ENCODE results near the gene PDE4D. TPM values are rescaled to one million over a fixed set of nuclear protein-coding genes. Genes with fewer than 3 reads are reported as not detected.

The PDE4D gene
- total and polyA plus RNA-seq, 10 of the 15 experiments (the other 5 are each of a cell fraction or from before 2014, with no cell fraction given), result 0.87 to 4.1 (median 2.2) TPM

- no peaks in the 10 kb centered on the region for H3K9me3 ChIP-seq (replicated peaks; ENCODE audit: control insufficient read depth, insufficient read depth, low read length)
- no peak overlapping the region for H3K9ac ChIP-seq (ENCODE audit: control insufficient read depth, insufficient read depth, low read length)
- no peak overlapping the region for H3K4me2 ChIP-seq (ENCODE audit: control insufficient read depth, insufficient read depth)
- H3K27me3 ChIP-seq (replicated peaks in 1 of 2; ENCODE audit: control insufficient read depth in 2 of 2, insufficient read depth in 2 of 2, low read length in 1 of 2), result peaks cover 7 to 33% of the 10 kb centered on the region in 2 experiments
- intact Hi-C loops (cut with micrococcal nuclease; ENCODE audit: unreplicated experiment) (no loop called here), in situ Hi-C loops (cut with MboI) (no loop called here)
- TF ChIP-seq BRCA1 (IDR thresholded peaks at IDR 0.05; ENCODE audit: low read depth, low read length) (no peak), EED (IDR thresholded peaks at IDR 0.05; ENCODE audit: low read depth) (no peak), CHD1 (IDR thresholded peaks at IDR 0.05; ENCODE audit: low read depth, low read length) (no peak), RELA (IDR thresholded peaks at IDR 0.05; ENCODE audit: borderline replicate concordance, partially characterized antibody) (no peak), ZBTB11 (CRISPR knock-in tag; IDR thresholded peaks at IDR 0.05) (no peak), MAX (IDR thresholded peaks at IDR 0.05; ENCODE audit: low read depth, low read length) (no peak), YY1 (IDR thresholded peaks at IDR 0.05; ENCODE audit: low read depth, low read length) (no peak), CHD2 (IDR thresholded peaks at IDR 0.05; ENCODE audit: borderline replicate concordance, low read depth, low read length) (no peak), ZNF24 (IDR thresholded peaks at IDR 0.05) (no peak)
- H3K4me3 ChIP-seq, result no peak overlapping the region
- H3K4me1 ChIP-seq (ENCODE audit: control insufficient read depth, insufficient read depth, low read length), result peaks cover 5% of the 10 kb centered on the region; the same call in 1 of the 2 replicates
- no peaks in the 10 kb centered on the region for H3K79me2 ChIP-seq (ENCODE audit: control insufficient read depth, insufficient read depth, low read length)
- no peak overlapping the region for H2AFZ ChIP-seq (ENCODE audit: control insufficient read depth, low read depth, low read length)
- SMC1A ChIA-PET (ENCODE audit: uncharacterized antibody, unreplicated experiment), result interaction anchor here (1.0 to 5.6 kb wide), 9 partner anchors 11 to 144 kb away, joined by 3 to 56 read pairs (median 4); no protein-coding TSS in a partner anchor
- 29% methylated on average over 4 of the region's 4 CpGs for WGBS (ENCODE audit: insufficient coverage, insufficient replicate concordance, low lambda C conversion rate, missing lambda C conversion rate)
- BruUV-seq (replicated peaks), result no TSS peak
- DNase-seq (ENCODE audit: low read depth, low spot score) (no peak), ATAC-seq (no peak), FAIRE-seq (no peak)
- H3K27ac ChIP-seq (ENCODE audit: control insufficient read depth, insufficient read depth), result no peak overlapping the region
- POLR2A ChIA-PET, result no interaction called here
- RAD21 ChIA-PET (ENCODE audit: unreplicated experiment), result interaction anchor here (0.8 to 5.8 kb wide), 6 partner anchors 87 to 344 kb away, joined by 3 to 41 read pairs (median 3); no protein-coding TSS in a partner anchor
- CTCF ChIA-PET, result interaction anchor here (0.7 to 7.4 kb wide), 6 partner anchors 10 to 559 kb away, joined by 3 to 115 read pairs (median 4); no protein-coding TSS in a partner anchor
- no peaks in the 10 kb centered on the region for H3K36me3 ChIP-seq (ENCODE audit: control insufficient read depth in 2 of 2, insufficient read depth in 2 of 2, low read length in 1 of 2)
- no peaks in the 10 kb centered on the region for H4K20me1 ChIP-seq (ENCODE audit: control insufficient read depth, insufficient read depth)
These were observed 857.1 kb downstream of the PDE4D start for GRCh38 chr5:59036274-59036961.

Data from GM12878 (cell line).